Measurements from ENCODE around the gene SLCO3A1. TPM values are rescaled to one million over a fixed set of nuclear protein-coding genes. Genes with fewer than 3 reads are reported as not detected.
A peak's percentile ranks its signal among the peaks of the same experiment; 100 is the strongest.

Gene SLCO3A1
- total and polyA plus RNA-seq, 2 donors (not counting 1 experiment from before 2014, with no cell fraction given): 8.1 to 16.8 TPM

- Histone ChIP-seq H3K9me3 (ENCODE audit: control insufficient read depth, insufficient read depth, low read depth, low read length) (no peaks in the 10 kb centered on the region), H4K20me1 (ENCODE audit: control insufficient read depth, extremely low read depth, insufficient read depth, low read length) (no peaks in the 10 kb centered on the region)
- TF ChIP-seq EZH2 (IDR thresholded peaks at IDR 0.05; ENCODE audit: low read length, missing control alignments) (no peak), CTCF (conservative IDR thresholded peaks at IDR 0.05 in 1 of 2, IDR thresholded peaks at IDR 0.05 in 1 of 2; ENCODE audit: low read depth in 1 of 2, low read length in 2 of 2) (no peak)
Observed at GRCh38 chr15:91947293-91947679, 93.8 kb downstream of the SLCO3A1 start.

GRCh38 chr15:91947683-91948608, 94.4 kb downstream of the SLCO3A1 start:
- Histone ChIP-seq H3K79me2 (ENCODE audit: control insufficient read depth, insufficient read depth, low read length) (no peaks in the 10 kb centered on the region), H3K36me3 (ENCODE audit: control insufficient read depth, insufficient read depth, low read length) (no peaks in the 10 kb centered on the region), H2AFZ (ENCODE audit: low read length) (no peak overlapping the region), H3K9me3 (ENCODE audit: control insufficient read depth, insufficient read depth, low read depth, low read length) (no peaks in the 10 kb centered on the region), H3K27me3 (ENCODE audit: control insufficient read depth, insufficient read depth, low read length) (no peaks in the 10 kb centered on the region), H3K4me1 (ENCODE audit: control insufficient read depth, extremely low read depth, insufficient read depth, low read length) (peaks cover 17% of the 10 kb centered on the region), H4K20me1 (ENCODE audit: control insufficient read depth, extremely low read depth, insufficient read depth, low read length) (no peaks in the 10 kb centered on the region), H3K27ac (ENCODE audit: insufficient read depth, low read length) (no peak overlapping the region), H3K4me2 (ENCODE audit: extremely low read depth, insufficient read depth, low read length) (no peak overlapping the region), H3K4me3 (replicated peaks in 1 of 4; ENCODE audit: control extremely low read depth in 1 of 4, insufficient read depth in 1 of 4, low read depth in 3 of 4, low read length in 4 of 4) (no peak overlapping the region), H3K9ac (ENCODE audit: insufficient read depth, low read length) (no peak overlapping the region)
- no peak for TF ChIP-seq CTCF (conservative IDR thresholded peaks at IDR 0.05 in 1 of 2, IDR thresholded peaks at IDR 0.05 in 1 of 2; ENCODE audit: low read depth in 1 of 2, low read length in 2 of 2)
- TF ChIP-seq EZH2 (IDR thresholded peaks at IDR 0.05; ENCODE audit: low read length, missing control alignments): no peak
- DNase-seq (ENCODE audit: low read depth in 2 of 2): peak; percentile 16 to 77

More at GRCh38 chr15:91947293-91947679, 93.8 kb downstream of the SLCO3A1 start:
- no peak overlapping the region for H2AFZ ChIP-seq (ENCODE audit: low read length)
- H3K27me3 ChIP-seq (ENCODE audit: control insufficient read depth, insufficient read depth, low read length): no peaks in the 10 kb centered on the region
- H3K27ac ChIP-seq (ENCODE audit: insufficient read depth, low read length): no peak overlapping the region
- no peak overlapping the region for H3K9ac ChIP-seq (ENCODE audit: insufficient read depth, low read length)
- H3K36me3 ChIP-seq (ENCODE audit: control insufficient read depth, insufficient read depth, low read length): no peaks in the 10 kb centered on the region
- H3K4me2 ChIP-seq (ENCODE audit: extremely low read depth, insufficient read depth, low read length): no peak overlapping the region
- H3K79me2 ChIP-seq (ENCODE audit: control insufficient read depth, insufficient read depth, low read length): no peaks in the 10 kb centered on the region
- H3K4me1 ChIP-seq (ENCODE audit: control insufficient read depth, extremely low read depth, insufficient read depth, low read length): peaks cover 23% of the 10 kb centered on the region
- H3K4me3 ChIP-seq (replicated peaks in 1 of 4; ENCODE audit: control extremely low read depth in 1 of 4, insufficient read depth in 1 of 4, low read depth in 3 of 4, low read length in 4 of 4): no peak overlapping the region
- DNase-seq (ENCODE audit: low read depth in 2 of 2): no peak

- H3K4me2 ChIP-seq (ENCODE audit: extremely low read depth, insufficient read depth, low read length): no peak overlapping the region
- no peak for DNase-seq (ENCODE audit: low read depth in 2 of 2)
- no peak overlapping the region for H3K4me3 ChIP-seq (replicated peaks in 1 of 4; ENCODE audit: control extremely low read depth in 1 of 4, insufficient read depth in 1 of 4, low read depth in 3 of 4, low read length in 4 of 4)
- H2AFZ ChIP-seq (ENCODE audit: low read length): no peak overlapping the region
- H3K36me3 ChIP-seq (ENCODE audit: control insufficient read depth, insufficient read depth, low read length): no peaks in the 10 kb centered on the region
- H3K9ac ChIP-seq (ENCODE audit: insufficient read depth, low read length): no peak overlapping the region
- TF ChIP-seq CTCF (conservative IDR thresholded peaks at IDR 0.05 in 1 of 2, IDR thresholded peaks at IDR 0.05 in 1 of 2; ENCODE audit: low read depth in 1 of 2, low read length in 2 of 2): no peak
- no peak for TF ChIP-seq EZH2 (IDR thresholded peaks at IDR 0.05; ENCODE audit: low read length, missing control alignments)
- H3K79me2 ChIP-seq (ENCODE audit: control insufficient read depth, insufficient read depth, low read length): no peaks in the 10 kb centered on the region
- H3K9me3 ChIP-seq (ENCODE audit: control insufficient read depth, insufficient read depth, low read depth, low read length): no peaks in the 10 kb centered on the region
- no peaks in the 10 kb centered on the region for H3K27me3 ChIP-seq (ENCODE audit: control insufficient read depth, insufficient read depth, low read length)
- H3K4me1 ChIP-seq (ENCODE audit: control insufficient read depth, extremely low read depth, insufficient read depth, low read length): peaks cover 17% of the 10 kb centered on the region
- no peaks in the 10 kb centered on the region for H4K20me1 ChIP-seq (ENCODE audit: control insufficient read depth, extremely low read depth, insufficient read depth, low read length)
- H3K27ac ChIP-seq (ENCODE audit: insufficient read depth, low read length): no peak overlapping the region
Observed at GRCh38 chr15:91949361-91949760, 95.9 kb downstream of the SLCO3A1 start.
